Measurements from ENCODE around the gene FAM210B.

The FAM210B gene

GRCh38 chr20:56388882-56389281, 30.1 kb downstream of the FAM210B start:
- no peak for TF ChIP-seq CTCF (IDR thresholded peaks at IDR 0.05)

GRCh38 chr20:56389807-56390206, 31.0 kb downstream of the FAM210B start:
- no peak for TF ChIP-seq CTCF (IDR thresholded peaks at IDR 0.05)

GRCh38 chr20:56391037-56391436, 32.3 kb downstream of the FAM210B start:
- no peak for TF ChIP-seq CTCF (IDR thresholded peaks at IDR 0.05)

- no peak for TF ChIP-seq CTCF (IDR thresholded peaks at IDR 0.05)
Measured at GRCh38 chr20:56391596-56392131, 32.9 kb downstream of the FAM210B start.

GRCh38 chr20:56392132-56392880, 33.5 kb downstream of the FAM210B start, which contains the start of the genes AURKA and CSTF1:
Gene AURKA, minus strand, starts transcription at chr20:56392215. Its CDS starts 4,018 bp downstream, at chr20:56388197.
Gene CSTF1, plus strand, starts transcription at chr20:56392645. Its CDS starts 2,908 bp downstream, at chr20:56395553.
- no peak for TF ChIP-seq CTCF (IDR thresholded peaks at IDR 0.05)

- no peak for TF ChIP-seq CTCF (IDR thresholded peaks at IDR 0.05)
Measured at GRCh38 chr20:56392881-56393482, 34.2 kb downstream of the FAM210B start.

- no peak for TF ChIP-seq CTCF (IDR thresholded peaks at IDR 0.05)
Measured at GRCh38 chr20:56393653-56394052, 34.9 kb downstream of the FAM210B start.
